VCaP (cell line): ENCODE data around the gene CACNA1A.

Experiments used
- H3K27ac ChIP-seq: fragments of 450-650 bp; 2 replicates; pipeline ENCODE4 v1.5.1; 2017
- TF ChIP-seq, protein P1 (sequence below): fragments of 450-650 bp; conservative IDR thresholded peaks from 2 replicates; pipeline ENCODE4 v1.5.1; 2017; ENCODE audit warnings: mild to moderate bottlenecking, moderate library complexity

The CACNA1A gene

DNA sequence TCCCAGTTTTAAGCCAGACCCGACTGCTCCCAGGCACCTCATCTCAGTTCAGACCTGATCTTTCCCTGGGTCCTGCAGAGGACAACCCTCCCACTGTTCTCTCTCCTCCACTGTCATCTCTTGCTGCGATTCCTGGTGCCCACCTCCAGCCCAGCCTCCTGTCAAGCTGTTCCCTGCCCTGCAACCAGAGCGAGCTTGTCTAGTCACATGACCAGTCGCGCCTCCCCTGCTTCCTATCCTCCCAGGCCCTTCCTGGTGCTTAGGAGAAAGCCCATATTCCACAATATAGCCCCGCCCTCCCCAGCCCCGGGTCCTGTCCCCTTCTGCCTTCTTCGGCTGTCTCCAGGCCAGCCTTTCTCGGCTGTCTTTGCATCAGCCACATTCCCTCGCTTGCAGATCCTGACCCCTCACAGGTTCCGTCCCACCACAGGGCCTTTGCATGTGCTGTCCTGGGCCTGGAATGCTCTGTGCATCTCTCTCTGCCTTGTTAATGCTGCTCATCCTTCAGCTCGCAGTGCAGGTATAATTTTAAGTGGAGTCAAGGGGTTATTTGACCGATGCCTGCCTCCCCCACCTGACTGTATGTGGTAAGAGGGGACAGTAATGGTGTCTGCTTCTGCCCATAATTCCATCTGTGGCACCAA lies 267.3 kb downstream of the CACNA1A start:
- H3K27ac ChIP-seq: no peak overlapping the region
- TF ChIP-seq, protein P1, sequence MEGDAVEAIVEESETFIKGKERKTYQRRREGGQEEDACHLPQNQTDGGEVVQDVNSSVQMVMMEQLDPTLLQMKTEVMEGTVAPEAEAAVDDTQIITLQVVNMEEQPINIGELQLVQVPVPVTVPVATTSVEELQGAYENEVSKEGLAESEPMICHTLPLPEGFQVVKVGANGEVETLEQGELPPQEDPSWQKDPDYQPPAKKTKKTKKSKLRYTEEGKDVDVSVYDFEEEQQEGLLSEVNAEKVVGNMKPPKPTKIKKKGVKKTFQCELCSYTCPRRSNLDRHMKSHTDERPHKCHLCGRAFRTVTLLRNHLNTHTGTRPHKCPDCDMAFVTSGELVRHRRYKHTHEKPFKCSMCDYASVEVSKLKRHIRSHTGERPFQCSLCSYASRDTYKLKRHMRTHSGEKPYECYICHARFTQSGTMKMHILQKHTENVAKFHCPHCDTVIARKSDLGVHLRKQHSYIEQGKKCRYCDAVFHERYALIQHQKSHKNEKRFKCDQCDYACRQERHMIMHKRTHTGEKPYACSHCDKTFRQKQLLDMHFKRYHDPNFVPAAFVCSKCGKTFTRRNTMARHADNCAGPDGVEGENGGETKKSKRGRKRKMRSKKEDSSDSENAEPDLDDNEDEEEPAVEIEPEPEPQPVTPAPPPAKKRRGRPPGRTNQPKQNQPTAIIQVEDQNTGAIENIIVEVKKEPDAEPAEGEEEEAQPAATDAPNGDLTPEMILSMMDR: no peak

DNA sequence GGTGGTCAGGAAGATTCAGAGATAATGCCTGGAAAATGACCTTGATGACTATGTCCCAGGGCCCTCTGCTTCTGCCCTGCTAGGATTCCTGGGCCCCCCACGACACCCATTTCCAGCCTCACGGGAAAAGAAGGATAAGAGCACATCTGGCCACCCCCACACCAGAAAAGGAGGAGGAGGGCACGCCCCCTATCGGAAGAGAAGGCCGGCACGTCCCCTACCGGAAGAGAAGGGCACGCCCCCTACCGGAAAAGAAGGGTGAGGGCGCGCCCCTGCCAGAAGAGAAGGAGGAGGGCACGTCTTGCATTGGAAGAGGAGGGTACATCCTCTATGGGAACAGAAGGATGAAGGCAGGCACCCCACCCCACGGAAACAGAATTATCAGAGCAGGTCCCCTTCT lies 271.8 kb downstream of the CACNA1A start:
- H3K27ac ChIP-seq: no peak overlapping the region
- TF ChIP-seq, protein P1: peak; percentile 34

DNA sequence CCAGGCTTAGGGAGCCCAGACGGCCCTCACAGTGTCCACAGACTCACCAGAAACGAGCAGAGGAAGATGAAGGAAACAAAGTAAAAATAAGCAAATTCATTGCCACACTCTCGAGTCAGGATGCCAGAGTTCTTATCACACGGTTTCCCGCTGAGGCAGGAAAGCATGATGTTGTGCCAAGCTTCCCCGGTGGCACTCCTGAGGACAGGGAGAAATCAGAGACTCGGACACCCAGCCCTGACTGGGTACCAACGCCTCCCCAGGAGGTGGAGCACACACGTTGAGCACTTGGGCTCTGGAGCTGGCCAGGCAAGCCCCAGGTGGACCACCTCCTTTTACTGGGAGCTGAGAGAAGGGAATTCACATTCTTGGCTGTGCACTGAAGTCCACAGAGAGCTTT lies 274.6 kb downstream of the CACNA1A start:
- no peak overlapping the region for H3K27ac ChIP-seq
- TF ChIP-seq, protein P1: no peak

DNA sequence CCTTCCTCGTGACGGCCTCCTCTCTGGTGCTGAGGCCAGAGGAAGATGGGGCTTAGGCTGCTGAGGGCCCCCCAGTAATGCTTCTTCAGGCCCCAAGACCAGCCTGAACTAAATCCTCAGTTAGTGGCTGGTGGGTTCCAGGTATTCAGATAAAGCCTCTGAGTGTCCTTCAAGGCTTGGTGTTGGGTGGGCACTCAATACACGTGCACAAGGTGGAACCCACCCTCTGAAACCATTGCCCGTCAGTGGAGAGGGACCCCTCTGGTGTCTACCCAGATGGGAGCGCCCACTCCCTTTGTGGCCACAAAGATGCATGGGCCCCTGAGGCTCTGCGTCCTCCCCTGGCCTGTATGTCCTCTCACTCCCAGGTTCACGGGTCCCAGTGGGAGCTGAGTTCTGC lies 277.0 kb downstream of the CACNA1A start:
- TF ChIP-seq, protein P1: no peak
- H3K27ac ChIP-seq: no peak overlapping the region

DNA sequence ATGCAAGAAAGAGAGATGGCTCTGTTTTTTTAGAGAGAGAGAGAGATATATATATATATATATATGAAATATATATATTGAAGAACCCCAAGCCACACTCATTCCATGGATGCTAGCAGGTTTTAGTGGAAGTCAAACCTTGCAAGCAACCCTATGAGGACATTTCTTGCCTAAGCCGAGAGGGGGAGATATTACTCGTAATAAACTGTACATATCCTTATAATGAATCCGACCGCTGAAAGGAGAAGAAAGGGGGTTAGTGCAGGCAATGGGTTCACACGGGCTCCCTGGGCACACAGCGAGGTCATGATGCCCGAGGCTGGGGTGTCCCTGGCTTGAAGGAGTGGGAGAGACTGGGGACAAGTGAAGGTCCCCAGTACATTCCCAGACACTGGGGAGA lies 277.7 kb downstream of the CACNA1A start:
- H3K27ac ChIP-seq: no peak overlapping the region
- TF ChIP-seq, protein P1: no peak

DNA sequence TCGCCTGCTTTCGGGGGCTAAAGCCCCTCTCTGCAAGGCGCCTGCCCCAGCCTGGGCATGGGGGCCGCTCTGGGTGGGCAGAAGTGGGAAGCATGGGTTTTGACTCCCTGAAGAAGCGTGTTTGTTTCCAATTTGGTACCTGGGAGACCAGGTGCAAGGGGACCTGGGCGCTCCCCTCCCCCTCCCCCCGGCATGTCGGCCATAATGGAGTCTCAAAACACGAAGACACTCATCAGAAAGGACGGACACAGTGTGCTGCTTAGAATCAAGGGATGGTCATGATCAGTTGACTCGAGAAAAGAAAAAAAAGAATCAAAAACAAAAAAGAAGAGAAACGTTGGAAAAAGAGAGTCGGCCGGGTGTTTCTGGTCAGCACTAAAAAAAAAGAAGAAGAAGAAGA lies 279.3 kb downstream of the CACNA1A start:
- TF ChIP-seq, protein P1: no peak
- H3K27ac ChIP-seq: no peak overlapping the region

DNA sequence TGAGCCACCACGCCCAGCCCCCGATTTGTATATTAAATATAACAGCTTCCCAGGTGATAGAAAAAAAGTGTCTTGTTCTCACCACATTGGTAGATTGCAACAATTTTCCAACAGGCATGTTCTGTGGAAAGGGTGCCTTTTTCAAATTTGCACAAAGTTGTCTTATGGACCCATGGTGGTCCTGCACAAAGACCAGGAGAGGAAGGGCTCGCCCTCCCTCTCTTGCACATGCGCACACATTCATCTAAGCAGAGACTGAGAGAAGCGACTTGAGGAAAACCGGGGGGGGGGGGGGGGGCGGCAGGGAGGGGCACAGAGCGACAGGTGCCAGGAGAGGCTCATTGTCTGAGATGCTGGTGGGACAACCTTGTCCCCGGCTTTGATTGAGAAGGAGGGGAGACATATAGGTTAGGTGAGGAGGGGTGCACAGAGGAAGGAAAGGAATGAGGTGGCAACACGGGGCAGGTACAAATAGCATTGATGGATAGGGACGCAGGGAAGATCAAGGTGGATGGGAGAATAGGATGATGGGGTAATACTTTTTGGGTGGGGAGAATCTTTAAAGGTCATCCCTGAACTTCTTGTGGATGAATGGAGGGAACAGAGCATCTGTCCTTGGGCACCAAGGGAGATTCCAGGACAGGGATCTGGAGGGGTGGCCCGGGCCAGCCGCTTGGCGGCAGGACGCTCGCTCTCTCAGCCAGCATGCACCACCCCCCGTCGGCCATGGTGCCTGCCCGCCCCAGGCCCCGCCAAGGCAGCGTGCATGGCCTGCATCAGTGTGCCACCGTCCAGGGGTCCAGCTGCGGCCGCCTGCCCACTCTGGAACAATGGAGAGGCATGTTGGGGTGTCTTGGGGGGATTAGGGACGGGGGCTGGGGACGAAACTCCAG lies 280.1 kb downstream of the CACNA1A start:
- TF ChIP-seq, protein P1: no peak
- H3K27ac ChIP-seq: no peak overlapping the region
